Stimulated activated CD8-positive, alpha-beta memory T cell treated with anti-CD3 and anti-CD28 coated beads, Interleukin-7, amount 100 ng/mL, for 1 hour (primary cell): Measurements from ENCODE around the gene NLRC5.

Experiments used
- DNase-seq, 2 donors: peaks; one replicate each; pipeline ENCODE4 v3.0.0-alpha.2; 2020; ENCODE audit warnings: low read depth in 2 of 2

NLRC5 gene, protein sequence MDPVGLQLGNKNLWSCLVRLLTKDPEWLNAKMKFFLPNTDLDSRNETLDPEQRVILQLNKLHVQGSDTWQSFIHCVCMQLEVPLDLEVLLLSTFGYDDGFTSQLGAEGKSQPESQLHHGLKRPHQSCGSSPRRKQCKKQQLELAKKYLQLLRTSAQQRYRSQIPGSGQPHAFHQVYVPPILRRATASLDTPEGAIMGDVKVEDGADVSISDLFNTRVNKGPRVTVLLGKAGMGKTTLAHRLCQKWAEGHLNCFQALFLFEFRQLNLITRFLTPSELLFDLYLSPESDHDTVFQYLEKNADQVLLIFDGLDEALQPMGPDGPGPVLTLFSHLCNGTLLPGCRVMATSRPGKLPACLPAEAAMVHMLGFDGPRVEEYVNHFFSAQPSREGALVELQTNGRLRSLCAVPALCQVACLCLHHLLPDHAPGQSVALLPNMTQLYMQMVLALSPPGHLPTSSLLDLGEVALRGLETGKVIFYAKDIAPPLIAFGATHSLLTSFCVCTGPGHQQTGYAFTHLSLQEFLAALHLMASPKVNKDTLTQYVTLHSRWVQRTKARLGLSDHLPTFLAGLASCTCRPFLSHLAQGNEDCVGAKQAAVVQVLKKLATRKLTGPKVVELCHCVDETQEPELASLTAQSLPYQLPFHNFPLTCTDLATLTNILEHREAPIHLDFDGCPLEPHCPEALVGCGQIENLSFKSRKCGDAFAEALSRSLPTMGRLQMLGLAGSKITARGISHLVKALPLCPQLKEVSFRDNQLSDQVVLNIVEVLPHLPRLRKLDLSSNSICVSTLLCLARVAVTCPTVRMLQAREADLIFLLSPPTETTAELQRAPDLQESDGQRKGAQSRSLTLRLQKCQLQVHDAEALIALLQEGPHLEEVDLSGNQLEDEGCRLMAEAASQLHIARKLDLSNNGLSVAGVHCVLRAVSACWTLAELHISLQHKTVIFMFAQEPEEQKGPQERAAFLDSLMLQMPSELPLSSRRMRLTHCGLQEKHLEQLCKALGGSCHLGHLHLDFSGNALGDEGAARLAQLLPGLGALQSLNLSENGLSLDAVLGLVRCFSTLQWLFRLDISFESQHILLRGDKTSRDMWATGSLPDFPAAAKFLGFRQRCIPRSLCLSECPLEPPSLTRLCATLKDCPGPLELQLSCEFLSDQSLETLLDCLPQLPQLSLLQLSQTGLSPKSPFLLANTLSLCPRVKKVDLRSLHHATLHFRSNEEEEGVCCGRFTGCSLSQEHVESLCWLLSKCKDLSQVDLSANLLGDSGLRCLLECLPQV (N-terminal part only)

DNA sequence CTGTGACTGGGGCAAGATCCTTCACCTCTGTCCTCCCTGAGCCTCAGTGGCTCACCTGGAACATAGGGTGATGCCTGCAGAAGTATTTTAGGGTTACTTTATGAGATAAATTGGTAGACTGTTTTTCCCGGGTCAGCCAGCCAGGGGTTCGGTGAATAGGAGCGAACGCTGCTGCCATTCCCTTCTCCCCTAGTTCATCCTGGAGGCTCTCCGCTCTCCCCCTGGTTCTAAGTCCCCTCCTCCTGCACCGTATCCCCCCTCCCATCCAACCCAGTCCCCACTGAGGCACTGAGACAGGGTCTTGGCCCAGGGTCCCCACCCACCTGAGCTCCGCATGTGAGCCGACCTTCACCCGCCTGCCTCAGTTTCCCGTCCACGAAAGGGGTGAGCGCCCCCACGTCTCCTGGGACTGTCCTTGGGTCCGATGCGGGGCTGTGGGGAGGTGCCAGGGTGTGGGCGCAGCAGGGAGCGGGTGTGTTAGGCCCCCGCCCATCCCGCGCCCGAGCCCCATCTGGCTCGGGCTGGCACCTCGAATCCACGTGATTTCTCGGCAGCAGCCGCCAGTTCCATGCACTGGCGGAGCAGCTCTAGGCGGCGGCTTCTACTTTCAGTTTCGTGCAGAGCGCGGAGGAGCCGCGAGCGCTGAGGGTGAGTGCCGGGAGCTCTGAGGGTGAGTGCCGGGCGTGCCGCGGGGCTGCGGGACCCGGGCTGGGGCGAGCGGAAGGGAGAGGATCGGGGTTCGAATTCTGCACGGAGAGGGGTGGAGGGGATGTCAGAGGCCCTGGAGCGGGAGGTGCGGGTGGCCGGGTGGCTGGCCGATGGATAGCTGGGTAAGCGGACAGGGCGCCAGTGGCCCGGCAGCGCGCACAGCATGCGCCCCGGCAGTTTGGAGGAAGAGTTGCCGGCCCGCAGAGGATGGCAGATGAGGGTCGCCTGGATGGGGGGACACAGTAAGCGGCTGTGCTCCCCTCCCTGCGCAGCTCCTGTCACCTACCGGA, at the start of gene NLRC5:
Gene NLRC5, plus strand, starts transcription at position 610 of the 998 bp plus-strand sequence. CDS start 31,156 bp downstream, outside the sequence.
- peak; percentile 82 to 83 for DNase-seq

DNA sequence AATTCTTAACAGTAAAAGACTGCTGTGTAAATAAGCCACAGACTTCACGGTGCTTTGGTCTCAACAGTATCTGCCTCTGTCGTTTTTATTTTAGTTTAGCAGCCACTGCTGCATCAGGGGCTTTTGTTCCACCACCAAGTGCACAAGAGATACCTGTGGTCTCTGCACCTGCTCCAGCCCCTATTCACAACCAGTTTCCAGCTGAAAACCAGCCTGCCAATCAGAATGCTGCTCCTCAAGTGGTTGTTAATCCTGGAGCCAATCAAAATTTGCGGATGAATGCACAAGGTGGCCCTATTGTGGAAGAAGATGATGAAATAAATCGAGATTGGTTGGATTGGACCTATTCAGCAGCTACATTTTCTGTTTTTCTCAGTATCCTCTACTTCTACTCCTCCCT, 49.6 kb upstream of the NLRC5 start:
- DNase-seq, result no peak

DNA sequence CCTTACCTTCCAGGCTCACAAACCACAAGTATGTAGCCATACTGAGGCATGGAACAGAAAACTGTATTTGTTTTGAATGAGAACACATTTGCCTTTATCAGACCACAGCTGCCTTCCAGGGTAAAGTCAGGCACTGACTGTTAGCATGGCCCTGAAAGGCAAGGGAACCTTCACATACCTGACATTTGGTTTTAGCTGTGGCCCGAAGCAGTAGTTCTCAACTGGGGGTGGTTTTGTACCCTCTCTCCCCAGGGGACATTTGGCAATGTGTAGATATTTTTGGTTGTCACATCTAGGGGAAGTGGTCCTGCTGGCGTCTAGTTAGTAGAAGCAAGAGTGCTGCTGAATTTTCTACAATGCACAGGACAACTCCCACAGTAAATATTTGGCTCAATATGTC, 48.3 kb upstream of the NLRC5 start:
- no peak for DNase-seq

DNA sequence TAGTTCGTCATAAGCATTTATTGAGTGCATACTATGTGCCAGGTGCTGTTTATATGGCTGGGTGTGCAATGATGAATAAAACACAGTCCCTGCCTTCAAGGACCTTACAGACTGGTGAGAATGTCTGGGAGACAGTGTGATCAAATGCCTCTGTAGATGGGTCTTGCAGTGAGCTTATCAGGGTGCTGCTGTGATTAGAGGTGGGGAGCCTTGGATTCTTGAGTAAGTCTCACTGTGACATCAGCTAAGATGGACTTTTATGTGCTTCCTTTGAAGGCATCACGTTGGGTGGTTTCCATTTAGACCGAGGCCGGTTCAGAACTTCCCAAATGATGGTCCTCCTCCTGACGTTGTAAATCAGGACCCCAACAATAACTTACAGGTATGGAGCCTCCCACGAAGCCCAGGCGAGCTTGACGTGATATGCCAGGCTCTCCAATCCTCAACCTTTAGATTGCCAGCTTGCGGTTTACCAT, 47.5 kb upstream of the NLRC5 start:
- DNase-seq, result no peak

DNA sequence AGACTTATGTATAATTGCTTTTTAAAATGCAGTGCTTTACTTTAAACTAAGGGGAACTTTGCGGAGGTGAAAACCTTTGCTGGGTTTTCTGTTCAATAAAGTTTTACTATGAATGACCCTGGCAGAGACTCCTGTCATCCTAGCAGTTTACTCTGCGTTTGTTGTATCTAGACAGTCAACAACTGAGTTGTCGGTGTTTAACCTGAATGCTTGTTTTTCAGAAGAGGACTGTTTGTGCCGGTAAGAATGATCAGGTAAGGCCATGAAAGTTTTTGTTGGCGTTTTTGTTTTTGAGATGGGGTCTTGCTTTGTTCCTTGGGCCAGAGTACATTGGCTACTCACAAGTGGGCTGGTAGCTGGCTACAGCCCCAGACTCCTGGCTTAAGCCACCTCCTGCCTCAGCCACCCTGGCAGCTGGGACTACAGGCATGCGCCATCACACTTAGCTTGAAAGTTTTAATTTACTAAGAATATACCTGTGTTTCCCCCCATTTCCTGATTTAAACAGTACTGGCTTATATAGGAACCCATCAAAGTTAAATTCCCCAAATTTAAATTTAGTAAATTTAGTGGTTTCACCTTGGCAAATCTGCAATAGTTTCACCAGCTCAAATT, 45.5 kb upstream of the NLRC5 start:
- DNase-seq, result no peak

DNA sequence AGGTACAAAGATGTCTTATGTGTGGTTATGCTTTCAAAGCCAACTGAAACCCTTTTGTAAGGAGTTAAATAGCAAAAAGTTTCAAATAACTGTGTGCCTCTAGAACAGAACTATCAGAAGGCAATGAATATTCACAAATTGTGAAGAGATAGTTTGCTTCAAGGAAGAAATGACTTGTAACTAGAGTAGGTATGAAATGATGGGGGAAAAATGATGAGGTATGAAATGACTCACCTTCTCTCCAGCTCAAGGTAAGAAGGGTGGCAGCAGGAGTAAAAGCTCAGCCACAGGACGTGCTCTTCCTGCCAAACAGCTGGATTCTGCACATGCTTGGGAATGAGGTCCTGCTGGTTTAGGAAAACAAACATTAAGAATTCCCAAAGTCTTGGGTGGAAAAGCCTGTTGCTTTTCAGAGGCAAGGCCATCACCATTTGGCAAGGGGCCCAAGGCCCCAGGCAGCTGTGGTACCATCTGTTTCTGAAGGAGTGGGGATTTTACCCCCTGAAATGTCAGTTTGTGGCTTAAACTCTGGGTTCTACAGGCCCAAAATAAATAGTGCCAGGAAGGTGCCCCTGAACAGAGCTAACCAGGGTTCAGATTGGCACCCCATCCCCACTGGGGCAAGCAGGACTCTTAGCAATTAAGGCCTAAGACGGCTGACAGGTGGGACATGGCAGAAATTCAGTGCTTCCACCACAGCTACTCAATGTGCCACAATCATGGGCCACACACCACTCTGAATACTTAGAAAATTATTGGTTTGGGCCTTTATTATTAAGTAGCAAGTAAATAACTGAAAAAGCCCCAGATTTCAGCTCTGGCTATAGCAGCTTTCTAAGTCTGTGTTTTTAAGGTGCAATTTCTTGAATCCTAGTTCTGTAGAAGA, 44.2 kb upstream of the NLRC5 start:
- no peak for DNase-seq

DNA sequence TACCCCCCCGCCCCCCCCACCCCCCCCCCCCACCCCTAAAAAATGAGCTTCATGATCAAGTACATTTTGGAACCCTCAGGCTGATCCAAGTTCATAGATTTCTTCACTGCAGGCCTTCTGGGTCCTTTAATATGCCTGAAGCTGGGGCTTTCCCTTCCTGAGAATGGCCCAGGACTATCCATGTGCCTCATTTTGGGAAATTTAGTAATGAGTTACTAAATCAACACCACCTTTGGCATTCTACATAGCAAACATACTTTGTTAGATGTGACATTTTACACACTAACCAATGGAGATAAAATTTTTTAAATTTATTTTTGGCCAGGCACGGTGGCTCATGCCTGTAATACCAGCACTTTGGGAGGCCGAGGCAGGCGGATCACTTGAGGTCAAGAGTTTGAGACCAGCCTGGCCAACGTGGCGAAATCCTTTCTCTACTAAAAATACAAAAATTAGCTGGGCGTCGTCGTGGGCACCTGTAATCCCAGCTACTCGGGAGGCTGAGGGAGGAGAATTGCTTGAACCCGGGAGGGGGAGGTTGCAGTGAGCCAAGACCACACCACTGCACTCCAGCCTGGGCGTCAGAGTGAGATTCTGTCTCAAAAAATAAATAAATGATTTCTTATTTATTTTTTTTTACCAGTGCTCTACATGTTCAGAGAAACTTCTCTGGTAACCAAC, 43.4 kb upstream of the NLRC5 start:
- DNase-seq, result no peak

DNA sequence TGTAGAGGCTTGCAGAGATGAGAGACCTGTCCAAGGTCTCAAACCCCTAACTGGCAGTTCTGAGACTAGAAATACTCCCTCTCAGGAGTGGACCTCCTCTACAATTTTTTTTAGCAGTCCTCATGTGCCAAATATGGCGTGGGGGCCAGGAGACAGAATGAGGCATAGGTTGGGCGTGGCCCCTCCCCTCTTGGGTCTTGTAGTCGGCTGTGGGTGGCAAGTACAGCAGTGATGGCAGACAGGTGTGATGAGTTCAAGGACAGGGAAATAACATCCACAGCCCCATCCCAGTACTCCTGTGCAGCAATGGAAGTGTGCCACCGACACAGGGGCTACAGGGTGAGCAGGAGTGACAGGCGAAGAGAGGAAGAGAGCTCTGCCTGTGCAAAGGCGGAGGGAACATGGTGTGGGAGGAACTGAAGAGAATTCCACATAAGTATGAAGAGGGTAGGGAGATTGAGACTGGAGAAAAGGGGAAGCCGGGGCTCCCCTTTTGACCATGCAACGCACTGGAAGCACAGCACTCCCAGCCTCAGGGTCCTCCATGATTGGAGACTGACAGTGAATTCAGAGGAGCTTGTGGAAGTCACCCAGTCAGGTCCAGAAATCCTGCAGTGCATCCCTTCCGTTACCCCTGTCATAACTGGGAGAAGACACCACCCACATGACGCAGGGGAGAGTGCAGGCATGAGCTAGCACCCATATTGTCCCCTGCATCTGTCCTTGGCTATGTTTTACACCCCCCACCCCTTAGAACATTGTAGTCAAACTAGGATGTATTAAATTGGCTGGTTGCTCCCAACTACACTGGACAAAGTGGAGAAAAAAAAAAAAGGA, 42.4 kb upstream of the NLRC5 start:
- no peak for DNase-seq

DNA sequence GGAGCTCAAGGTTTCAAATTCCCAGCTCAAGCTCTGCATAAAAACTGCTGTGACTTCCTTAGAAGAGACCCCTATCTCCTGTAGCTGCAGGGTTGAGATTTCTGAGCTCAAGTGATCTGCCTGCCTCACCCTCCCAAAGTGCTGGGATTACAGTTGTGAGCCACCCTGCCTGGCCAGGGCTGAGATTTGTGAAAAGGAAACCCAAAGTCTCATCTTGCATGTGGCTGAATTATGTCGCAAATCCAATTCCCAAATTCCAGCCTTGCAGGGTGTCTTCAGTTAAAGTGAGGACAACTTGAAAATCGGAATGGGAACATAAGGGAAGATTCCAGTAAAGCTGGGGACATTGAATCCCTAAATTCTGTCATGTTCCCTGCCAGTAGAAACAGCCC, 41.8 kb upstream of the NLRC5 start:
- no peak for DNase-seq

DNA sequence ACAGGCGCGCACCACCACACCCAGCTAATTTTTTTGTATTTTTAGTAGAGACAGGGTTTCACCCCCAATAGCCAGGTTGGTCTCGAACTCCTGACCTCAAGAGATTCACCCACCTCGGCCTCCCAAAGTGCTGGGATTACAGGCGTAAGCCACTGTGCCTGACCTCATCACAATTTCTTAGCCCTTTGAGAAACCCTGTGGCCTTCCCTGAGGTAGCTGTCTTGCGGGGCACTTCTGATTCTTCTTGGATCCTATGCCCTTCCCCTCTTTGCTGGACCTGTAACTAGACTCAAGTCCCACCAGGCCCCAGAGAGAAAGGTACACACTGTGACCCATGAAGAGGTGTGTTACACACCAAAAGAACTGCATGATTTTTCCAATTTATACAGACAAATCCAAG, 41.1 kb upstream of the NLRC5 start:
- DNase-seq, result no peak

DNA sequence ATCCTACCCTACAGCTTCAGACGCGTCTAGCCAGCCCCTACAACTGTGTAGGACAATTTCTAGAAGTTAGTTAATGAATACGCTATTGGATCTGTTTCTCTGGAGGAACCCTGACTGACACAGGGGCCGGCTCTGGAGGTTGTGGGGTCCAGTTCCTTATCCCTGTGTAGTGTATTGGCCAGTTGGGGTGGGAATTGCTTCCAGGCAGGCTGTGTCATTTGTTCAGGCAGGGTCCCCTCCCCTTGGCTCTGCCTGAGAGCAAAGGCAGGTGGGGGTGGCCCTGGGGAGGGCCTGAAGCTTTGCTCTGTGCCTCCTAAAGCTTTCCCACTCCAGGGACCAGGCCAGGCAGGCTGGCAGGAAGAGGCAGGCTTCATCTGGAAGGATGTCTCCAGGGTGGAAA, 39.3 kb upstream of the NLRC5 start:
- no peak for DNase-seq

DNA sequence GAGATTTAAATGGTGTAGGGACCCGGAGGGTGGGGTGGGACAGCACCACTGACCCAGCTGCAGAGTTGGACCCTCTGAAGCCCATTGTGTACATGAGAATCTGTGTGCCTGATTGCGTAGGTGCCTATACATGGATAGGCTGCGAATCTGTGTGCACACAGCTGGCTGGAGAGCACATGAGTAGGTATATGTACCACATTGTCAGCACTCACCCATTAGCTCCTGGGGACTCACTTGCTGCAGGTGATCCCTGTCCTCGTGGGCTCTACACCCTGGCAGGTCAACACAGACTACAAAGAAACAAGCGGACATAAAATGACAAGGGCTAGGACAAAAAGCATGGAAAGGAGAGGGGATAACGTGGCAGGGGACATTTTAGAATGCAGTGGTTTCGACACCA, 38.9 kb upstream of the NLRC5 start:
- no peak for DNase-seq

DNA sequence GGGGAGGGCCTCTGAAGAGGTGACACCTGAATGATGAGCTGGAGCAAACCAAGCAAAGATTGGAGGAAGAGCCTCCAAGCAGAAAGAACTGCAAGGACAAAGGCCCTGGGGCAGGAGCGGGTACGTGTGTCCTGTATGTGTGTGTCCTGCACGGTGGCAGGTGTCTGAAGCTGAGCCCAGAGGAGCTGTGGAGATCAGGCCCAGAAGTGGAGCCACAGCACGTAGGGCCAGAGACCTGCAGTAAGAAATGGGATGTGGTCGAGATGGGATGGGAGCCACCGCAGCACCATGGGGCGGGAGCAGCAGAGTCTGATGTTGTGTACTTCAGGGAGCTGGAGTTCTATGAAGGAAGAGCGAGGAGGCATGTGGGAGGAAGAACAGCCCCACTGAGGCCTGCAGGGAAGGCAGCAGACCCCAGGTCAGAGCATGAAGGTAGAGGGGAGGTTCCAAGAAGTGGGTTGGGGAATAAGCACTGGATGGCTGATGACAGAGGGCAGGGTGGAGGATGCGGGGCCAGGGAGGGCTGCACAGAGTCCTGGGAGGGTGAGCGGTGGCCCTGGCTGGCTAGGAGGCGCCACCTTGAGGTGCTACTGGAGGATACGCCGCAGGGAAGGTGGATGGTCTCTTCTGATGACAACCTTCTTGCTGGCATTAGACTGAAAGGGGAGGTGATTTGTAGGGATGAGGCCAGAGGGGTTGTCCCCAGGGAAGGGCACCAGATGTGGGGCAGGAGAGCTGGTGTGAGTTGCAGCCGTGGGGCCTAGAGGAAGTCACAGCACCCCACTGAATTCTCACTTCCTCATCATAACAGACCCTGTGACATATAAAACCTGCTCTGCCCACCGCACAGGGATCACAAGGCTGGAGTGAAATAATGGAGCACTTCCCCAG, 38.2 kb upstream of the NLRC5 start:
- peak in 1 of 2 donors; percentile 23 for DNase-seq

DNA sequence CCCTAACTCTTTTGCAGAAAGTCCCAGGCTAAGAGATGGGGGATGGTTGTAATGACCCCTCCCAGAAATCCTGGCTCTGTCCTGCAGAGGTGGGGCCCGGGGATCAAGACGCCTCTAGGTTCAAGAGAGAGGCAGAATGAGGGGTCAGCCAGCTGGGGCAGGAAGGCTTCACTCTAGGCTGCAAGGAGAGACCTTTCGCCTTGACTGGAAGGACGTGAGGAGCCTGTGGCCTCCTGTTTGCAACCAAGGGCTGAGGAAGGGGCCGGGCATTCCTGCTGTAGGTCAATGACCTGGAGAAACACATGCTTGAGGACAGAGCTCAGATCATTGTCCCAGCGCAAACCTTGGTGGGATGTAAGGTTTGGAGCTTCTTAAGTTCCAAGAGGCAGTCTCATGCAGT, 36.4 kb upstream of the NLRC5 start:
- DNase-seq, result no peak

DNA sequence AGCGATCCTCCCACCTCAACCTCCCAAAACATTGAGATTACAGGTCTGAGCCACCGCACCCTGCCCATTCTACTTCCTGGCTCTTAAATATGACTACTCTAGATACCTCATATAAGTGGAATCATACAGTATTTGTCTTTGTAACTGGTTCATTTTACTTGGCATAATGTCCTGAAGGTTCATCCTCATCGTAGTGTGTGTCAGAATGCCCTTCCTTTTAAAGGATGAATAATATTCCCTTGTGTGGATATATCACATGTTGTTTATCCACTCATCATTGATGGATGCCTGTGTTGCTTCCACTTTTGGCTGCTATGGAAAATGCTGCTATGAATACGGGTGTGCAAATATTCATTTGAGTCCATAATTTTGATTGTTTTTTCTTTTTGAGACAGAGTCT, 33.3 kb upstream of the NLRC5 start:
- no peak for DNase-seq

DNA sequence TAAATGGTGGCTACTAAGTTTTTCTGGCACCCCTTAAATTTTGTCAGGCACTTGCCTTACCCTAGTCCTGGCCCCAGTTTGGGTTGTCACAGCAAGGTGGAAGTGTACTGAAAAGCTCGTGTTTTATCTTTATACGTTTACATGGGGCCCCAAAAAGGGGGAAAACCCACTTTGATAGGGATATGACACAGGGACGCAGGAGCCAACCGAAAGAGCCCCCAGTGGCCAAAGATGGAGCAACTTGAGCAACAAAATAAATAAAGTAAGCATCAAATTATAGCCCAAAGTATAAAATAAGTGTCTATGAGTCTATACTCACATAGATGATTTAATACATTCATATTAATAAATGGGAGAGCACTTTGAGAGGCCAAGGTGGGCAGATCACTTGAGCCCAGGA, 32.6 kb upstream of the NLRC5 start:
- no peak for DNase-seq
